GM21360 (cell line): ENCODE measurements around the gene GAMT.

ENCODE experiments used
- ATAC-seq: cut with Tn5 transposase; IDR thresholded peaks from one replicate; pipeline ENCODE4 v1.9.1; 2021; ENCODE audit warnings: mild to moderate bottlenecking, moderate library complexity; ENCODE audit not compliant: unreplicated experiment

GAMT gene

GRCh38 chr19:1434040-1434366 lies 32.7 kb upstream of the GAMT start:
- ATAC-seq: no peak

- ATAC-seq: no peak
Observed at GRCh38 chr19:1433119-1434039, 32.0 kb upstream of the GAMT start.

- no peak for ATAC-seq
Observed at GRCh38 chr19:1432507-1432887, 31.2 kb upstream of the GAMT start.

- no peak for ATAC-seq
Observed at GRCh38 chr19:1431759-1432506, 30.6 kb upstream of the GAMT start.

- ATAC-seq: no peak
Observed at GRCh38 chr19:1430246-1430645, 28.9 kb upstream of the GAMT start.

- ATAC-seq: no peak
Observed at GRCh38 chr19:1429750-1430149, 28.4 kb upstream of the GAMT start.

GRCh38 chr19:1428738-1429391 lies 27.5 kb upstream of the GAMT start:
- ATAC-seq: no peak

- ATAC-seq: no peak
Observed at GRCh38 chr19:1427221-1427920, 26.0 kb upstream of the GAMT start.

GRCh38 chr19:1426736-1427135 lies 25.4 kb upstream of the GAMT start:
- ATAC-seq: no peak

GRCh38 chr19:1425902-1426301 lies 24.6 kb upstream of the GAMT start:
- ATAC-seq: no peak

- ATAC-seq: no peak
Observed at GRCh38 chr19:1425102-1425837, 23.9 kb upstream of the GAMT start.

- no peak for ATAC-seq
Observed at GRCh38 chr19:1424192-1424955, 23.0 kb upstream of the GAMT start.

GRCh38 chr19:1423436-1424191 lies 22.3 kb upstream of the GAMT start:
- ATAC-seq: no peak

- ATAC-seq: no peak
Observed at GRCh38 chr19:1422943-1423342, 21.6 kb upstream of the GAMT start.

GRCh38 chr19:1422360-1422759 lies 21.0 kb upstream of the GAMT start:
- ATAC-seq: no peak

- no peak for ATAC-seq
Observed at GRCh38 chr19:1421958-1422305, 20.6 kb upstream of the GAMT start.

- no peak for ATAC-seq
Observed at GRCh38 chr19:1421218-1421957, 20.0 kb upstream of the GAMT start.

- no peak for ATAC-seq
Observed at GRCh38 chr19:1420590-1420989, 19.2 kb upstream of the GAMT start.
